Adipocyte (in vitro differentiated cells): Measurements from ENCODE around the gene RELN.

Experiments
- DNase-seq: peaks from one replicate; pipeline ENCODE4 v3.0.0-alpha.2; 2015; ENCODE audit warnings: low read depth
- H3K27me3 ChIP-seq: replicated peaks from 2 replicates; pipeline ENCODE4 v1.7.0; 2013; ENCODE audit warnings: mild to moderate bottlenecking, low read length, moderate library complexity; ENCODE audit not compliant: control insufficient read depth, insufficient read depth
- H3K36me3 ChIP-seq: 2 replicates; pipeline ENCODE4 v1.7.0; 2013; ENCODE audit warnings: low read length, mild to moderate bottlenecking, moderate library complexity; ENCODE audit not compliant: control insufficient read depth, insufficient read depth, severe bottlenecking
- H3K4me1 ChIP-seq: 2 replicates; pipeline ENCODE4 v1.7.0; 2013; ENCODE audit warnings: mild to moderate bottlenecking, low read length, moderate library complexity; ENCODE audit not compliant: control insufficient read depth, insufficient read depth
- H3K4me3 ChIP-seq: 2 replicates; pipeline ENCODE4 v1.7.0; 2013; ENCODE audit warnings: mild to moderate bottlenecking, low read length, moderate library complexity
- H3K9ac ChIP-seq: 2 replicates; pipeline ENCODE4 v1.7.0; 2013; ENCODE audit warnings: mild to moderate bottlenecking, low read length, moderate library complexity
- H3K9me3 ChIP-seq: 2 replicates; pipeline ENCODE4 v1.7.0; 2013; ENCODE audit warnings: mild to moderate bottlenecking, low read length, moderate library complexity; ENCODE audit not compliant: control insufficient read depth

Gene RELN

GRCh38 chr7:103712991-103713778, 276.3 kb downstream of the RELN start:
- no peak for DNase-seq
- H3K4me1 ChIP-seq, result peaks cover 17% of the 10 kb centered on the region
- no peak overlapping the region for H3K4me3 ChIP-seq
- H3K9me3 ChIP-seq, result no peaks in the 10 kb centered on the region
- no peaks in the 10 kb centered on the region for H3K36me3 ChIP-seq
- H3K9ac ChIP-seq, result no peak overlapping the region
- H3K27me3 ChIP-seq, result no peaks in the 10 kb centered on the region

- no peak overlapping the region for H3K9ac ChIP-seq
- no peaks in the 10 kb centered on the region for H3K27me3 ChIP-seq
- no peaks in the 10 kb centered on the region for H3K9me3 ChIP-seq
- no peaks in the 10 kb centered on the region for H3K36me3 ChIP-seq
- H3K4me3 ChIP-seq, result no peak overlapping the region
- peaks cover 17% of the 10 kb centered on the region for H3K4me1 ChIP-seq
- DNase-seq, result no peak
Observed at GRCh38 chr7:103711413-103711812, 278.0 kb downstream of the RELN start.

GRCh38 chr7:103710247-103710646, 279.2 kb downstream of the RELN start:
- Histone ChIP-seq H3K9me3 (no peaks in the 10 kb centered on the region), H3K4me1 (peaks cover 17% of the 10 kb centered on the region), H3K9ac (no peak overlapping the region), H3K27me3 (no peaks in the 10 kb centered on the region), H3K36me3 (no peaks in the 10 kb centered on the region), H3K4me3 (no peak overlapping the region)
- DNase-seq, result no peak

- Histone ChIP-seq H3K27me3 (no peaks in the 10 kb centered on the region), H3K4me1 (peaks cover 25% of the 10 kb centered on the region), H3K9me3 (no peaks in the 10 kb centered on the region), H3K9ac (no peak overlapping the region), H3K36me3 (no peaks in the 10 kb centered on the region), H3K4me3 (no peak overlapping the region)
- no peak for DNase-seq
Observed at GRCh38 chr7:103706805-103707204, 282.7 kb downstream of the RELN start.

GRCh38 chr7:103705542-103705941, 283.9 kb downstream of the RELN start:
- H3K4me3 ChIP-seq, result no peak overlapping the region
- no peaks in the 10 kb centered on the region for H3K36me3 ChIP-seq
- no peak overlapping the region for H3K9ac ChIP-seq
- DNase-seq, result no peak
- H3K9me3 ChIP-seq, result no peaks in the 10 kb centered on the region
- H3K27me3 ChIP-seq, result no peaks in the 10 kb centered on the region
- H3K4me1 ChIP-seq, result peaks cover 25% of the 10 kb centered on the region

- no peak overlapping the region for H3K4me3 ChIP-seq
- peaks cover 19% of the 10 kb centered on the region for H3K4me1 ChIP-seq
- no peaks in the 10 kb centered on the region for H3K27me3 ChIP-seq
- no peaks in the 10 kb centered on the region for H3K9me3 ChIP-seq
- no peak overlapping the region for H3K9ac ChIP-seq
- H3K36me3 ChIP-seq, result no peaks in the 10 kb centered on the region
- DNase-seq, result no peak
Observed at GRCh38 chr7:103704701-103705100, 284.8 kb downstream of the RELN start.

- H3K4me1 ChIP-seq, result peaks cover 19% of the 10 kb centered on the region
- DNase-seq, result no peak
- no peak overlapping the region for H3K9ac ChIP-seq
- H3K27me3 ChIP-seq, result no peaks in the 10 kb centered on the region
- no peaks in the 10 kb centered on the region for H3K36me3 ChIP-seq
- H3K9me3 ChIP-seq, result no peaks in the 10 kb centered on the region
- H3K4me3 ChIP-seq, result no peak overlapping the region
Observed at GRCh38 chr7:103702982-103703381, 286.5 kb downstream of the RELN start.

- H3K4me3 ChIP-seq, result no peak overlapping the region
- DNase-seq, result no peak
- no peaks in the 10 kb centered on the region for H3K27me3 ChIP-seq
- peaks cover 19% of the 10 kb centered on the region for H3K4me1 ChIP-seq
- no peak overlapping the region for H3K9ac ChIP-seq
- H3K9me3 ChIP-seq, result no peaks in the 10 kb centered on the region
- no peaks in the 10 kb centered on the region for H3K36me3 ChIP-seq
Observed at GRCh38 chr7:103702454-103702853, 287.0 kb downstream of the RELN start.

- H3K4me3 ChIP-seq, result no peak overlapping the region
- no peaks in the 10 kb centered on the region for H3K9me3 ChIP-seq
- DNase-seq, result no peak
- no peaks in the 10 kb centered on the region for H3K36me3 ChIP-seq
- no peaks in the 10 kb centered on the region for H3K27me3 ChIP-seq
- no peak overlapping the region for H3K9ac ChIP-seq
- H3K4me1 ChIP-seq, result peaks cover 13% of the 10 kb centered on the region
Observed at GRCh38 chr7:103699032-103699431, 290.4 kb downstream of the RELN start.

- Histone ChIP-seq H3K27me3 (no peaks in the 10 kb centered on the region), H3K36me3 (no peaks in the 10 kb centered on the region), H3K4me1 (peaks cover 11% of the 10 kb centered on the region)
Observed at GRCh38 chr7:103698064-103698463, 291.4 kb downstream of the RELN start.

GRCh38 chr7:103695521-103695920, 293.9 kb downstream of the RELN start:
- no peak for DNase-seq
- no peaks in the 10 kb centered on the region for H3K4me1 ChIP-seq
- no peak overlapping the region for H3K4me3 ChIP-seq
- H3K36me3 ChIP-seq, result no peaks in the 10 kb centered on the region
- no peak overlapping the region for H3K9ac ChIP-seq
- H3K9me3 ChIP-seq, result no peaks in the 10 kb centered on the region
- no peaks in the 10 kb centered on the region for H3K27me3 ChIP-seq

More at GRCh38 chr7:103698064-103698463, 291.4 kb downstream of the RELN start:
- Histone ChIP-seq H3K9me3 (no peaks in the 10 kb centered on the region), H3K9ac (no peak overlapping the region), H3K4me3 (no peak overlapping the region)
- no peak for DNase-seq

GRCh38 chr7:103694304-103694703, 295.2 kb downstream of the RELN start:
- Histone ChIP-seq H3K27me3 (no peaks in the 10 kb centered on the region), H3K9ac (no peak overlapping the region), H3K4me1 (peaks cover 5% of the 10 kb centered on the region), H3K4me3 (no peak overlapping the region), H3K36me3 (no peaks in the 10 kb centered on the region), H3K9me3 (no peaks in the 10 kb centered on the region)
- no peak for DNase-seq
